Hepatocyte (in vitro differentiated cells): ENCODE data around the gene PRRG2. TPM values are rescaled to one million over a fixed set of nuclear protein-coding genes. Genes with fewer than 3 reads are reported as not detected.
A peak's percentile ranks its signal among the peaks of the same experiment; 100 is the strongest.

Source experiments
- DNase-seq: peaks from one replicate; pipeline ENCODE4 v3.0.0-alpha.2; 2016; ENCODE audit warnings: low spot score
- H2AFZ ChIP-seq: fragments of 200-600 bp; sonication (generic); 2 replicates; pipeline ENCODE4 v1.6.0; 2016; ENCODE audit warnings: antibody characterized with exemption, mild to moderate bottlenecking
- H3K27ac ChIP-seq: fragments of 200-600 bp; sonication (generic); 2 replicates; pipeline ENCODE4 v1.5.1; 2016; ENCODE audit warnings: mild to moderate bottlenecking
- H3K27me3 ChIP-seq: fragments of 200-600 bp; sonication (generic); 2 replicates; pipeline ENCODE4 v1.6.1; 2016
- H3K36me3 ChIP-seq: fragments of 200-600 bp; sonication (generic); replicated peaks from 2 replicates; pipeline ENCODE4 v1.5.1; 2016; ENCODE audit warnings: low read depth; ENCODE audit not compliant: insufficient read depth
- H3K4me1 ChIP-seq: fragments of 200-600 bp; sonication (generic); 2 replicates; pipeline ENCODE4 v1.5.1; 2016; ENCODE audit warnings: mild to moderate bottlenecking, moderate library complexity; ENCODE audit not compliant: insufficient read depth
- H3K4me2 ChIP-seq: fragments of 200-600 bp; sonication (generic); 2 replicates; pipeline ENCODE4 v1.6.0; 2016
- H3K4me3 ChIP-seq: fragments of 200-600 bp; sonication (generic); 2 replicates; pipeline ENCODE4 v1.5.1; 2016; ENCODE audit warnings: mild to moderate bottlenecking
- H3K79me2 ChIP-seq: fragments of 200-600 bp; sonication (generic); 2 replicates; pipeline ENCODE4 v1.6.0; 2017; ENCODE audit warnings: mild to moderate bottlenecking
- H3K9me2 ChIP-seq: fragments of 200-600 bp; sonication (generic); replicated peaks from 2 replicates; pipeline ENCODE4 v1.6.0; 2017; ENCODE audit warnings: mild to moderate bottlenecking; ENCODE audit not compliant: insufficient read depth
- H3K9me3 ChIP-seq: fragments of 200-600 bp; sonication (generic); 2 replicates; pipeline ENCODE4 v1.5.1; 2016; ENCODE audit warnings: low read depth, mild to moderate bottlenecking
- H4K20me1 ChIP-seq: fragments of 200-600 bp; sonication (generic); 2 replicates; pipeline ENCODE4 v1.6.0; 2016; ENCODE audit warnings: mild to moderate bottlenecking; ENCODE audit not compliant: insufficient read depth, poor library complexity, severe bottlenecking
- EZH2 ChIP-seq: fragments of 200-600 bp; sonication (generic); IDR thresholded peaks from 2 replicates; pipeline ENCODE4 v1.6.1; 2016; ENCODE audit warnings: antibody characterized with exemption, mild to moderate bottlenecking, borderline replicate concordance
- EZH2phosphoT487 ChIP-seq: fragments of 200-600 bp; sonication (generic); IDR thresholded peaks from one replicate; pipeline ENCODE4 v1.6.1; 2018; ENCODE audit warnings: antibody characterized with exemption, mild to moderate bottlenecking, low read depth, moderate library complexity; ENCODE audit not compliant: unreplicated experiment, severe bottlenecking
- WGBS: methylation state at CpG from one replicate; pipeline ENCODE4 v1.1.6; 2016; ENCODE audit warnings: low lambda C conversion rate; ENCODE audit errors: missing lambda C conversion rate; 5-methylcytosine and 5-hydroxymethylcytosine counted together
- polyA plus RNA-seq: library from polyadenylated mRNA; unstranded; fragments of >200 nt; fragmentation: Nextera tagmentation; extraction: Ambion mirVana; gene quantifications from 2 replicates; pipeline ENCODE4 v1.2.1, GENCODE V29; 2016
- total RNA-seq: library from RNA; depleted of rRNA; stranded (reverse); fragments of >200 nt; gene quantifications from 2 replicates; pipeline ENCODE4 v1.2.3, GENCODE V29; 2014
- TF ChIP-seq, protein P1 (sequence below): fragments of 200-600 bp; sonication (generic); IDR thresholded peaks from 2 replicates; pipeline ENCODE4 v1.5.1; 2016; ENCODE audit warnings: antibody characterized with exemption, mild to moderate bottlenecking; ENCODE audit not compliant: poor library complexity

The PRRG2 gene
- total and polyA plus RNA-seq, 2 experiments from 2014 or later: 4.0 to 10.2 TPM

GRCh38 chr19:49592486-49593232 is 11.5 kb downstream of the PRRG2 start:
- Histone ChIP-seq H3K9me3 (no peaks in the 10 kb centered on the region), H3K9me2 (no peaks in the 10 kb centered on the region), H2AFZ (no peak overlapping the region), H3K36me3 (no peaks in the 10 kb centered on the region), H4K20me1 (peaks cover 18% of the 10 kb centered on the region), H3K4me3 (peak overlapping the region; percentile 99), H3K79me2 (peaks cover 53% of the 10 kb centered on the region), H3K4me2 (peak overlapping the region; percentile 99), H3K27me3 (no peaks in the 10 kb centered on the region), H3K4me1 (peaks cover 6% of the 10 kb centered on the region), H3K27ac (peak overlapping the region; percentile 87)
- TF ChIP-seq EZH2phosphoT487 (no peak), EZH2 (no peak)
- TF ChIP-seq, protein P1, sequence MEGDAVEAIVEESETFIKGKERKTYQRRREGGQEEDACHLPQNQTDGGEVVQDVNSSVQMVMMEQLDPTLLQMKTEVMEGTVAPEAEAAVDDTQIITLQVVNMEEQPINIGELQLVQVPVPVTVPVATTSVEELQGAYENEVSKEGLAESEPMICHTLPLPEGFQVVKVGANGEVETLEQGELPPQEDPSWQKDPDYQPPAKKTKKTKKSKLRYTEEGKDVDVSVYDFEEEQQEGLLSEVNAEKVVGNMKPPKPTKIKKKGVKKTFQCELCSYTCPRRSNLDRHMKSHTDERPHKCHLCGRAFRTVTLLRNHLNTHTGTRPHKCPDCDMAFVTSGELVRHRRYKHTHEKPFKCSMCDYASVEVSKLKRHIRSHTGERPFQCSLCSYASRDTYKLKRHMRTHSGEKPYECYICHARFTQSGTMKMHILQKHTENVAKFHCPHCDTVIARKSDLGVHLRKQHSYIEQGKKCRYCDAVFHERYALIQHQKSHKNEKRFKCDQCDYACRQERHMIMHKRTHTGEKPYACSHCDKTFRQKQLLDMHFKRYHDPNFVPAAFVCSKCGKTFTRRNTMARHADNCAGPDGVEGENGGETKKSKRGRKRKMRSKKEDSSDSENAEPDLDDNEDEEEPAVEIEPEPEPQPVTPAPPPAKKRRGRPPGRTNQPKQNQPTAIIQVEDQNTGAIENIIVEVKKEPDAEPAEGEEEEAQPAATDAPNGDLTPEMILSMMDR: no peak
- peak; percentile 53 for DNase-seq
- under 1% methylated on average over 25 of the region's 28 CpGs for WGBS

GRCh38 chr19:49593233-49594113 is 12.4 kb downstream of the PRRG2 start:
- H3K79me2 ChIP-seq: peaks cover 60% of the 10 kb centered on the region

DNA sequence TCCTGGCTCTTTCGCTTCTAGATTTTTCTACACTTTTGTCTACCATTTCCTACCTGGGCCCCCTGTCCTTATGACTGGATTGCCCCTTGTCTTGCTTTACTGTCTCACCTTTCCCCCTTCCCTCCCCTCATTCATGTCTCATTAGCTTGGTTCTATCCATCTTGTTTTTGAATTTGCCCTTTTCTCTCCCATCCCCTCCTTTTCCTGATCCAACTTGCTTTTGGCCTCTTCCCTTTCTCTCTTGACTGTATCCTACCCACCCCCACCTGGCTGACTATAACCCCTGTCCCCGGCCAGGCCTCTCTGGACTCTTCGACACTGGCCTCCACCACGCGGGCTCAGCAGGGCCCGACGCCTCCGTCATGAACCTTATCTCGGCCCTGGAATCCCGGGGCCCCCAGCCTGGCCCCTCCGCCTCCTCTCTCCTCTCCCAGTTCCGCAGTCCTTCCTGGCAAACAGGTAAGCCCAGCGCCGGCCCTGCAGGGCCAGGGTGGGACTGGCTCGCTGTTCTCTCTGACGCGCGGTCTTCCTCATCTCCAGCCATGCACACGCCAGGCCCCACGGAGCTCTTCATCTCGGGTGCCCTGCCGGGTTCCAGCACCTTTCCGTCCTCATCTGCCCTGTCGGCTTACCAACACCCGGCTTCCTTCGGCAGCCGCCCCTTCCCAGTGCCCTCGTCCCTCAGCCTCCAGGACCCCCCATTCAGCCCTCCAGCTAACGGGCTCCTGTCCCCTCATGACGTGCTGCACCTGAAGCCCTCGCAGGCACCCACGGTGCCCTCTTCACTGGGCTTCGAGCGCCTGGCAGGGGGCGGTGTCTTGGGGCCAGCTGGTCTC is 13.3 kb downstream of the PRRG2 start:
- no peak overlapping the region for H3K4me3 ChIP-seq
- peak overlapping the region; percentile 80 for H3K27ac ChIP-seq
- no peaks in the 10 kb centered on the region for H3K27me3 ChIP-seq
- DNase-seq: peak; percentile 13
- no peak overlapping the region for H2AFZ ChIP-seq
- peak overlapping the region; percentile 99 for H3K4me2 ChIP-seq
- no peaks in the 10 kb centered on the region for H3K36me3 ChIP-seq
- H3K9me2 ChIP-seq: no peaks in the 10 kb centered on the region
- H3K4me1 ChIP-seq: peaks cover 6% of the 10 kb centered on the region
- 93% methylated on average over 33 of the region's 35 CpGs for WGBS
- H4K20me1 ChIP-seq: peaks cover 18% of the 10 kb centered on the region
- TF ChIP-seq, protein P1: no peak
- TF ChIP-seq EZH2 (no peak), EZH2phosphoT487 (no peak)
- H3K79me2 ChIP-seq: peaks cover 69% of the 10 kb centered on the region
- no peaks in the 10 kb centered on the region for H3K9me3 ChIP-seq

More at GRCh38 chr19:49593233-49594113, 12.4 kb downstream of the PRRG2 start:
- DNase-seq: peak; percentile 95
- WGBS: 38% methylated on average over 7 of the region's 27 CpGs
- Histone ChIP-seq H3K4me2 (peak overlapping the region; percentile 99), H2AFZ (no peak overlapping the region), H3K27me3 (no peaks in the 10 kb centered on the region), H3K9me2 (no peaks in the 10 kb centered on the region), H3K4me1 (peaks cover 6% of the 10 kb centered on the region), H3K36me3 (no peaks in the 10 kb centered on the region), H3K9me3 (no peaks in the 10 kb centered on the region), H3K27ac (peak overlapping the region; percentile 87), H4K20me1 (peaks cover 18% of the 10 kb centered on the region), H3K4me3 (peak overlapping the region; percentile 99)
- TF ChIP-seq EZH2 (no peak), EZH2phosphoT487 (no peak)
- TF ChIP-seq, protein P1: no peak
